Amygdala (tissue), 56 donors: ENCODE data around the gene TMC6.
A peak's percentile ranks its signal among the peaks of the same experiment; 100 is the strongest.
"Not testable (repeated sequence)": the region's sequence is repeated elsewhere in the genome, so short reads cannot be mapped to it uniquely, and the experiment has no call there.

Experiments used
- DNase-seq, 56 donors: peaks; one replicate each; lab custom pipeline; 2025; lab: John Stamatoyannopoulos, UW

TMC6 gene

DNA sequence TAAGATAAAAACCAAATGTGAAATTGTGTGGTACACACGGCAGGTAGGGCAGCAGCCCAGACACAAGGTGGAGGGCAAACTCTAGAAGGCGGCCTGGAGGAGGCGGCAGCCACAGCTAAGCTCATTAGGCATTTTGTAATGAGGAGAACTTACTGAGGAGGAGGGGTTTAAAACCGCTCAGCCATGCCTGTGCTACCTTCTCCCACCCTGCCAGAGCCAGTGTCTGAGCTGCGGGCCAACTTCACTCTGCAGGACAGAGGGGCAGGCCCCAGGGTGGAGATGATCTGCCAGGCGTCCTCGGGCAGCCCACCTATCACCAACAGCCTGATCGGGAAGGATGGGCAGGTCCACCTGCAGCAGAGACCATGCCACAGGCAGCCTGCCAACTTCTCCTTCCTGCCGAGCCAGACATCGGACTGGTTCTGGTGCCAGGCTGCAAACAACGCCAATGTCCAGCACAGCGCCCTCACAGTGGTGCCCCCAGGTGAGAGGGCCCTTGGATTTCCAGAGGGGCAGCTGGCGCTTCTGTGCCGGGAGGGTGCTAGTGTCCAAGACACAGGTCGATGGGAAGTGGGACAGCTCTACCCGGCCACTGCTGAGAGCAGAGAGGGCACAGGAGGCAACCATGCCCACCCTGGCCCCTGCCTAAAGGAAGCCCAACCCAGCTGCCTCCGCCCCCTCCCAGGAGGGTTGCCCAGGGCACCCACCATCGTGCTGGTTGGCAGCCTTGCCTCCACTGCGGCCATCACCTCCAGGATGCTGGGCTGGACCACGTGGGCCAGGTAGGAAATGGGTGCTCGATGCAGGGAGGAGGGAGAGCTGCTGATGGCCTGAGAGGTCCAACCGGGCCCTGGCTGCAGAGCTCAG lies 35.6 kb upstream of the TMC6 start:
- DNase-seq = no peak

DNA sequence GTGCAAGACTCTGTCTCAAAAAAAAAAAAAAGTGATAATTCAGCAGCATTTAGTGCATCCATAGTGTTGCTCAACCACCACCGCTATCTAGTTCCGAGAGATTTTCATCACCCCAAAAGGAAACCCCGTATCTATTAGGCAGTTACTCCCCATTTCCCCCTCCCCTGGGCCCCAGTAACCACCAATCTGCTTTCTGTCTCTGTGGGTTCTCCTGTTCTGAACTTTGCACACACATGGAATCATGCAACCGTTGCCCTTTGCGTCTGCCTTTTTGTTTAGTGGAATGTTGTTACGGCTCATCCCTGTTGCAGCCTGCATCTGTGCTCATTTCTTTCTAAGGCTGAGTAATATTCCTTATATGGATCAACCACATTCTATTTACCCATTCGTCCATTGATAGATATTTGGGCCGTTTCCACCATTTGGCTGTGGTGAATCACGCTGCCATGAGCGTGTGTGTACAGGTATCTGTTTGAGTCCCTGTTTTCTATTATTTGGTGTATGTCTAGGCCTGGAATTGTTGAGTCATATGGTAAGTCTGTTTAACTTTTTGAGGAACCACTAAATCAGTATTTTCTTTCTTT lies 31.1 kb upstream of the TMC6 start:
- DNase-seq = no peak

DNA sequence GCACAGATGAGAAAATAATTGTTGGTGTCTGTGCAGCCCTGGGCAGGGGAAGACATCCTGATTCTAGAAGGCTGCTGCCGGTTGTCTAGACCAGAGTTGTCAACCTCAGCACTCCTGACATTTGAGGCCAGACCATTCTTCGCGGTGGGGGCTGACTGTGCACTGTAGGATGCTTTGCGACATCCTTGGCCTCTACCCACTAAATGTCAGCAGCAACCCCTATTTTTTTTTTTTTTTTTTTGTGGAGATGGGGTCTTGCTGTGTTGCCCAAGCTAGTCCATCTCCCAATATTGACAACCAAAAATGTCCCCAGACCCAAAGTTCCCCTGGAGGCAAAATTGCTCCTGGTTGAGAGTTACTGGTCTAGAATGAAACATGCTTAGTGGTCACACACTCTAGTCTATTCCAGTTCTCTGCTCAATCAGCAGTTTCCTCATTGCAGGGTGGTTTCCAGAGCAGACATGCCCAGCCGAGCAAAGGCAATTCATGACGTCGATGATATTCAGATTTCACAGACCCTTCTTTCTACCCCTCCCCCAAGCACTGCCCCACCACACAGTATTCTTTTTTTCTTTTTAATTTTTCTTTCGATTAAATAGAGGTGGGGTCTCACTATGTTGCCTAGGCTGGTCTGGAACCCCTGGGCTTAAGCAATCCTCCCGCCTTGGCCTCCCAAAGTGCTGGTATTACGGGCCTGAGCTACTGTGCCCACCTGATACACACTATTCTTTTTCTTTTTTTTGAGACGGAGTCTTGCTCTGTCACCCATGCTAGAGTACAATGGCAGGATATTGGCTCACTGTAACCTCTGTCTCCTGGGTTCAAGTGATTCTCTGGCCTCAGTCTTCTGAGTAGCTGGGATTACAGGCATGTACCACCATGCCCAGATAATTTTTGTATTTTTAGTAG lies 26.6 kb upstream of the TMC6 start:
- peak in 1 of 56 donors; percentile 24 for DNase-seq

DNA sequence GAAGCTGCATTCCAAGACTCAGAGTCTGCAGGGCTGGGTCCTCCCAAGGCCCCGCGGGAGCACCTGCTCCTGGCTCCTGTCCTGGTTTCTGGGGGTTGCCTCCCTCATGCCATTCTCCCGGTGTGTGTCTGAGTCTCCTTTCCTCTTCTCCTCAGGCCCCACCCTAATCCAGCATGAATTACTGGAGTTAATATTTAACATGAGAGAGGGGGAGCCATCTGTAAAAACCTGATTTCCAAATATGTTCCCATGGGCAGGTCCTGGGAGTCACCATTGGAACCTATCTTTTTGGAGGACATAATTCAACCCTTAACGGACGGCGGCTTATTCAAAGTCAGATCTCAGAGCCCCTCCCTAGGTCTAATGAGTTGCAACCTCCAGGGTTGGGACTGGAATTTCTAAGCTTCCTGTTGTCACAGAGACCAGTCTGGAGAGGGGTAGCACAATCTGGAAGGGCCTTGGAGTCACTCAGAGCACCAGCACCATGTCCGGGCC lies 23.0 kb upstream of the TMC6 start:
- no peak for DNase-seq

DNA sequence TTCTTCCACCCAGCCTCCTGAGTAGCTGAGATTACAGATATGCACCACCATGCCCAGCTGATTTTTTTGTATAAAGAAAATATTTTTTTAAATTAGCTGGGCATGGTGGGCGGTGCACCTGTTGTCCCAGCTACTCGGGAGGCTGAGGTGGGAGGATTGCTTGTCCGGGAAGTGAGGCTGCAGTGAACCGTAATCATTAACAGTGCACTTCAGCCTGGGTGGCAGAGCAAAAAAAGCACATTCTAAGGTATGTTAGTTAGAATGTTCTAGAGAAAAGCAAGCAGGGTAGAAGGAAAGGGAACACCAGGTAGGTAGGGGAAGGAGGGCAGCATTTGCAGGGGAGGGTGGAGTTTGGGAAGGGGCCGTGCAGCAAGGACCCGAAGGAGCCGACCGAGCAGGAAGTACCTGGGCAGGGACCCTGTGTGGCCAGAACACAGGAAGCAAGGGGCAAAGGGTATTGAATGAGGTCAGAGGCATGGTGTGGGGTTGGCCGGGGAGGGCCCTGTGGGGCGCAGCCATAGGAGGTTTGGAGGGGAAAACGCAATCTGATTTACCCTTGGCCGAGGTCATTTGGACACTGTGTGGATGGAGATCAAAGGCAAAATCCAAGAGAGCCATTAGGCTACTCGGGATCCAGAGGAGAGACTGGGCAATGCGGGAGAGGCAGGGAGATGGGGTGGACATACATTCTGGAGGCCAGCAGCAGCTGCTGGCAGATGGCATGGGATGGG lies 19.9 kb upstream of the TMC6 start:
- DNase-seq = no peak

DNA sequence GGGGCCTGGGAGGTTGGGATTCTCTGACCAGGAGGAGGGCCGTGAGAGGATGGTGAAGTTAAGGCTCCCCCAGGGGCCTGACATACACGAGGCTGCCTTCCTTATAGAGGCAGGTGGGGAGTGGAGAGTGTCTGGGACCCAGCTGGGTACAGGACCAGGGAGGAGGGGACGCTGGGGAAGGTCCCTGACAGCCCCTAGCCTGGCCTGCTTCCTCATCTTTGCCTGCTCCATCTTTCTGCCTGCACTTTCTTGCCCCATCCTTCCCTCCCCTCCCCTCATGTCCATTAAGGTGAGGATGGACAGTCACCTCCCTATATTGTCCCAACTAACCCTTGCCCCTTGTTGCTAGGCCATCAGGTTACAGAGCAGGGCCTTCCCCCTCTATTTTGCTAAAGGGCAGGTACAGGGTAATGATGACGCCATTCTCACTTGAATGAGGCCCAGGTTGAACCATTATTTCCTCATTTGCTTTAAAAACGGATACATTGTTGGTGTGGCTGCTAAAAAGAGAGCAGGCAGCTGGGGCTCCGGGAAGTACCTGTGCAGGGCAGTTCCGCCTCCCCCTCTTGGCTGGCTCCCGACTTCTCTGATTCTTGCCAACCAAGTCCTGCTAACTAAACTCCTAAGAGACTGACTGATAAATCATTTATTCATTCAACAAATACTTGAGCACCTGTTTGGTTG lies 18.9 kb upstream of the TMC6 start:
- DNase-seq = no peak

DNA sequence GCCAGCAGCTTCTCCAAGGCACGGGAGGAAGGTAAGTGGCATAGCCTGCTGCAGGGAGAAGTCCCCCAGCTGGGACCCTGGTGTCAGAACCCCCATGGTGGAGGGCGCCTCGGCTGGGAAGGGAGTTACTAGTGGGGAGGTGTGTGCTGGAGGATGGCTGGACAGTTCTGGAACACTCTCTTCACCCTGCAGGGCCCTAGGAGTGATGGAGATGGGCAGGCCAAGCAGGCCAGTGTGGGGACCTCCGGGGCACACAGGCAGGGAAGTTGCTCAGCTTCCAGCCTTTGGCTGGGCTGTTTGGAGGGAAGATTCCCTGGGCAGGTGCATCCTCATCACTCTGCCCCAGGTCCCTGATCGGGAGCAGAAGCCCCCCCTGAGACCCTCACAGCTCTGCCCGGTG lies 18.3 kb upstream of the TMC6 start:
- DNase-seq = no peak

DNA sequence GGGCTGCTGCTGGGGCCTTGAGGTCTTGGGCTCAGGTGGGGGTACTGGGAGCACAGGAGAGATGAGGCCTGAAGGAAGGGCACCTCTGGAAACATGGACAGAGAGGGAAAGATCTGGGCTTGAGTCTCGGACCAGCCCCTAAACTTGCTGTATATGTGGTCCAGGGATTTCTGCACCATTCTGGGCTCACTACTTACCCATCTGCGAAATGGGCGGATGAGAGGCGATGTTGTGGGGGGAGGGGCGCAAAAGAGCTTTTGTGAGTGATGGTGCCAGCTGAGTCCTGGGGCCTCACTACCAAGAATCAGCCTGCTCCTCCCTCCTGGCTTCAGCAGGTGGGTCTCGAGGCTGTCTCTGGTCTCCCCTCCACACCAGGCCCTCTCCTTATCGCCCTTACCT lies 17.9 kb upstream of the TMC6 start:
- no peak for DNase-seq

DNA sequence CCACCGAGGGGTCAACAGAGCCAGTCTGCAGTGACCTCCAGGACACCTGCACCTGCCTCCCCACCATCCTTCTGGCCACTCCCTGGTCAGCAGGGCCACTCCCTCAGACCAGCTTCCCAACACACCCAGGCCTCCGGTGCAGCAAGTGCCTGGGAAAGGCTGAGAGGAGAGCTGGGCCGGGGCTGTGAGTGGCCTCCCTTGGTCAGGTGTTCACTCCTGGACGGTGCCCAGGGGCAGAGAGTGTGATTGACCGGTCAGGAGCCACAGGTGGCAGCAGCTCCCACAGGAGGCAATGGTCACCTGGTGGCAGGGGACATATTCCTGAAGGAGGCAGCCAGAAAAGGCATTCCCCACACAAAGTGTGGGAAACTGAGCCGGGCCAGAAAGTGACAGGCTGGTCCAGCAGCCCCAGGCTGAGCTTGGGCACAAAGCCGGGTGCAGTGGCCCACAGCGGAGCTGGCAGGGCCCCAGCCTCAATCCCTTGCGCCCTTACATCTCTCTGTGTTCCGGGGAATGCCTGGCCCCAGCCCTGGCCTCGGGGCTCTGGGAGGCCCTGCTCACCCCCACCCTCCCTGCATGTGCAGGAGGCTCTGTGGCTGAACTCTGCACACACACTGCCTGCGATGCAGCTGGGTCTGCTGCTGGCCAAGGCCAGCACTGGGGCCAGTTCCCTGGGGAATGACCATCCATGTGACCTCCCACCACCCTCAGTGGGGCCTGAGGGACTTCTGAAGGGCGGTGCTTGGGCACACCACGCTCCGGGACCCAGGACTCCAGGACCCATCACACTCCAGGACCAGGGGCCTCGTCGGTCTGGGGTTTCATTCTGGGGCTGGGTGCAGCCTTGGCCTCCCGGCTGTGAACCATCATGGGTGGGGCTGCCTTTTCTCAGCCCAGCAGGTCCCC lies 16.4 kb upstream of the TMC6 start:
- peak in 38 of 56 donors; percentile 18 to 80 (median 58) for DNase-seq

DNA sequence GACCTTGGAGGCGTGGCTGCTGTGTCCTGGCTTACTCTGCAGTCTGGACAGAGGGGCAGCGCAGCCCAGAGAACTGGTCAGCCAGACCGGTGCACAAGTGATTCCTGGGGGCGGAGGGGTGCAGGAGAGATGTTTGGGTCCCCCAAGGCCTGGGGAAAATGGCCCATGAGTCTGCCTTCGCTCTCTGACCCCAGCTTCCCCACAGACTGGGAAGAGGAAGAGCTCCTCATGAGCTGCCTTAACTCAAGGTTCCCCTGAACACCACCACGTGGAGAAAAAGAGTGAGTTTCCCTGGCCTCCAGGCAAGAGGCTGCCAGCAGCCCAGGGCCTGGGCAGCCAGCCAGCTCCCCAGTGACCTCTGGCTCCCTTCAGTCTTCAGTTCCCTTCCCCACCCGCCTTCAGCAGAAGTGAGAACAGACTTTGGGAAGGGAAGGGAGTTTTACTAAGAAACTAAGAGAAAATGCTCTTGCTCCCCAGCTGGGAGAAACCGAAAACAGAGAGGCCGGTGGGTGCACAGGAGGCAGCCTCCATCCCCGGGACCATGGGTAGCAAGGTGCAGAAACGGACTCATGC lies 15.7 kb upstream of the TMC6 start:
- peak in 47 of 56 donors; percentile 17 to 80 (median 61) for DNase-seq

DNA sequence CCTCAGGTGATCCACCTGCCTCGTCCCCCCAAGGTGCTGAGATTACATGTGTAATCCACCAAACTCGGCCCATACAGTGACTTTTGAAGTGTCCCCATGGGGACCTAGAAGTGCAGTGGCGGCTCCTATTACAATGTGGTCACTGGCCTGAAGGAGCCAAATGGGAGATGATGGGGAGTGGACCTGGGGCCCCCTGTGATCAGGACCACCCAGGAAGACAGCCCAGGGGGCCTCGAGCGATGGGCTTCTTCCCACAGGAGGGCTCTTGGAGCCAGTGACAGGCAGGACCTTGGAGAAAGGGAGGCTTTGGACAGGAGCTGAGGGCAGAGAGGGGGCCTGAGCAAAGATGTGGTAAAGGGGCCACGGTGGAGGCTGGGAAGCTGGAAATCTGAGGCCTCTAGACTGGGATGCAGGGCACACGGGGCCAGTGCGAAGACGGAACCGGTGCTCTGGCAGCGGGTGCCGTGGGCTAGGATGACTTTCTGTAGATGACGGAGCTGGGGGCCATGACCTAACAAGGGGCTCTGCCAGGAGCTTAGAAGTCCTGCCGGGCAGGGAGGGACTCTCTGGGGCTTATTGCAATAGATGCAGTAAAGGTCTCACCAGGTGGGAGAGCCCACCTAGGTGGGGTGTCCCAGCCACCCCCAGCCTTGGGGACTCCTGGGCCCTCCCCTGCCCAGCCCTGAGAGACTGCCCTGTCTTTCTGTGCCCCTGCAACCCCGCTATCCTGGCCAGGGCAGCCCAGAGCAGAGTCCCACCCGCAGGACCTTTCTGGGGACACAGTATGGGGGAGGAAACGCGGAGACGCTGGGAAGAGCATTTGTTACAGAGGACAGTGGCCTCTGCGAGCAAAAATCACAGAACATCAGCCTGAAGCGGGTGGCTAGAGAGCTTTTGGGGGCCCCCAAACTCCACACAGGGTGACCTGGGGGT lies 14.9 kb upstream of the TMC6 start:
- DNase-seq = no peak

DNA sequence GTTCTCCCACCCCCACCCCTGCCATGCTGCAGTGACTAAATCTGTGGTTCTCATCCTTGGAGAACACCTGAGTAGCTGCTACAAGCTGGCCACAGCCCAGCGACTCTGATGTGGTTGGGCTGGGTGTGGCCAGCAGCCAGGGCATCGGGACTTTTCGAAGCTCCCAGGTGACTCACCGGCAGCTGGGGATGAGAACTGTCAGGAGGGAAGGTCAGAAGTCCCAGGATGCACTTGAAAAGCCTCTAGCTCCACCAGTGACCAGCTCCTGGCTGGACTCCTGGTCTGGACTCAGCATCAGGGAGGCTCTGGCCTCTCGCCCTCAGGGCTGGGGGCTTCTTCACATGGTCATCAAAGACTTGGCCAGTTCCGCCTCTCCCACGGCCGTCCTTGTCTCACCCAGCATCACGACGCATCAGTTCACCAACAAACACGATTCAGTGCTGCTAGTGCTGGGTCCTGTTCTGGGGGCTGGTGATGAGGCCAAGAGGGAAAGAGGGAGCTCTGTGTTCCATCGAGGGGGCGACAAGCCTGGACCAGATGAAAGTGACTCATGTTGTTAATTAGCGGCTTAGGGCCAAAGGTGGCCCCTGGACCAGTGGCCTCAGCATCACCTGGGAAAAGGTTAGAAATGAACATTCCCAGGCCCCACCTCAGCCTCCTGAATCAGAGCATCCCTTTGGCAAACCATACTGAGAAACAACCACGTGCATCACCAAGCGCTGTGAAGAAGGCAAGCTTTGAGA lies 13.7 kb upstream of the TMC6 start:
- DNase-seq = no peak

DNA sequence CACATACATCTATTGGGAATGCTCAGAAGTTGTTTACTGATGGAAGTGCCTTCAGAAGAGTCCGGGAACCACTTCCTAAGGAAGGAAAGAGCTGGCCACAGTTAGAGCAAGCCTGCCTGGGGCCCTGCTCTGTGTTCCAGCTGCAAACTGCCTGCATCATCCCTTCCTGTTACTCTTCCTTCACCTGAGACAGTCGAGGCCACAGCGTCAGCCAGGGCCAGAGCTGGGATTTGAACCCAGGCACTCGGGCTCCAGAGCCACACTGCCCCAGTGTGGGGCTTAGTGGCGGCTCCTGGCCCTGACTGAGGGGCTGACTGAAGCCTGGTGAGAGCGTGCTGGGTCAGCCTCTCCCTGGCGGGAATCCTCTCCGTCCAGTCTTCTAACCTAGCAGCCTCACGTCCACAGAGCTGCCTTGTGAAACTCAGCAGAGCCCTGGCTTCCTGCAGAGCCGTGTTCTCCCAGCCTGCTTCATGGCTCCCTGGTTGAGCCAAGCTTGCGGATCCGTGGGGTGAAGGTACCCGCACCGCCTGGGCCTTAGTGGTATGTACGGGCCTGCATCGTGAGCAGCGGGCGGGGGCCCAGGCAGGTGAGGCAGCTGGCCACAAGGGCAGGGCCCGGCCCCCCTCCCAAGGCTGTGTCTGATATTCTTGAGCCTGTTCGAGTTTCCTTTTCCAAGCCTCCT lies 13.0 kb upstream of the TMC6 start:
- DNase-seq = no peak

DNA sequence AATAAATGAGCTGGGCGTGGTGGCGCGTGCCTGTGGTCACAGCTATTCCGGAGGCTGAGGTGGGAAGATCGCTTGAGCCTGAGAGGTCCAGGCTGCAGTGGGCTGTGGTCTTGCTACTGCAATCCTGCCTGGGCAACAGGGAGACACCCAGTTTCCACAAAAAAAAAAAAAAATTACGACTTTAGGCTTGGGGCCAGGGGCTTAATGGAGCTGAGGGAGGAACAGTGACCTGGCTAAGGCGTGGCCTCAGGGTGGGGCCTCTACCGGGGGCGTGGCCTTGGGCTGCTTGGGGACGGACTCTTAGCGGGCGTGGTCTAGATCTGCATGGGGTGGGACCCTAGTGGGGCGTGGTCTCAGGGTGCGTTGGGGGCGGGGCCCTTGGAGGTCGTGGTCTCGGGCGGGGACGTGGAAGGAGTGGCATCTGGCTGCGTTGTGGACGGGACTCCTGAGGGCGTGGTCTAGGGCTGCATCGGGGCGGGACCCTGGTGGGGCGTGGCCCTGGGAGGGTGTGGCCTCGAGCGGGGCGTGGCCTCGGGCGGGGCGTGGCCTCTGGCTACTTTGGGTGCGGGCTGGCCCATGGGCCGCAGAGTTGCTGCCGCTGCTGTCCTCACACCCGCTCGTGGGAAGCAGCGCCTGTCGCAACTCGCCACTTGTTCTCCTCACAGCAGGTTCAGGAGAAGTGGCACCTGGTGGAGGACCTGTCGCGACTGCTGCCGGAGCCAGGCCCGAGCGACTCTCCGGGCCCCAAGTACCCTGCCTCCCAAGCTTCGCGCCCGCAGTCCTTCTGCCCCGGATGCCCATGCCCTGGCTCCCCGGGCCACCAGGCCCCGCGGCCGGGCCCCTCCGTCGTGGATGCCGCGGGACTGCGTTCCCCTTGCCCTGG lies 11.9 kb upstream of the TMC6 start:
- DNase-seq = peak in 15 of 56 donors; percentile 22 to 80 (median 35)

DNA sequence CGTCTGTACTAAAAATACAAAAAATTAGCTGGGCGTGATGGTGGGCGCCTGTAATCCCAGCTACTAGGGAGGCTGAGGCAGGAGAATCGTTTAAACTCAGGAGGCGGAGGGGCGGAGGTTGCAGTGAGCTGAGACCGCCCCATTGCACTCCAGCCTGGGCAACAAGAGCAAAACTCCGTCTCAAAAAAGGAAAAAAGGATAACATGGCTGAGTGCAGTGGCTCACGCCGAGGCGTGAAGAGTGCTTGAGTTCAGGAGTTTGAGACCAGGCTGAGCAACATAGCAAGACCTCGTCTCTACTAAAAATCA lies 11.3 kb upstream of the TMC6 start:
- DNase-seq = not testable (repeated sequence)
